ELR (cell line): ENCODE results near the gene KANSL2.
"Not testable (repeated sequence)": the region's sequence is repeated elsewhere in the genome, so short reads cannot be mapped to it uniquely, and the experiment has no call there.

Source experiments
- DNase-seq: peaks from one replicate; pipeline ENCODE4 v3.0.0-alpha.2; 2015; ENCODE audit warnings: low read depth

KANSL2 gene, protein sequence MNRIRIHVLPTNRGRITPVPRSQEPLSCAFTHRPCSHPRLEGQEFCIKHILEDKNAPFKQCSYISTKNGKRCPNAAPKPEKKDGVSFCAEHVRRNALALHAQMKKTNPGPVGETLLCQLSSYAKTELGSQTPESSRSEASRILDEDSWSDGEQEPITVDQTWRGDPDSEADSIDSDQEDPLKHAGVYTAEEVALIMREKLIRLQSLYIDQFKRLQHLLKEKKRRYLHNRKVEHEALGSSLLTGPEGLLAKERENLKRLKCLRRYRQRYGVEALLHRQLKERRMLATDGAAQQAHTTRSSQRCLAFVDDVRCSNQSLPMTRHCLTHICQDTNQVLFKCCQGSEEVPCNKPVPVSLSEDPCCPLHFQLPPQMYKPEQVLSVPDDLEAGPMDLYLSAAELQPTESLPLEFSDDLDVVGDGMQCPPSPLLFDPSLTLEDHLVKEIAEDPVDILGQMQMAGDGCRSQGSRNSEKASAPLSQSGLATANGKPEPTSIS

DNA sequence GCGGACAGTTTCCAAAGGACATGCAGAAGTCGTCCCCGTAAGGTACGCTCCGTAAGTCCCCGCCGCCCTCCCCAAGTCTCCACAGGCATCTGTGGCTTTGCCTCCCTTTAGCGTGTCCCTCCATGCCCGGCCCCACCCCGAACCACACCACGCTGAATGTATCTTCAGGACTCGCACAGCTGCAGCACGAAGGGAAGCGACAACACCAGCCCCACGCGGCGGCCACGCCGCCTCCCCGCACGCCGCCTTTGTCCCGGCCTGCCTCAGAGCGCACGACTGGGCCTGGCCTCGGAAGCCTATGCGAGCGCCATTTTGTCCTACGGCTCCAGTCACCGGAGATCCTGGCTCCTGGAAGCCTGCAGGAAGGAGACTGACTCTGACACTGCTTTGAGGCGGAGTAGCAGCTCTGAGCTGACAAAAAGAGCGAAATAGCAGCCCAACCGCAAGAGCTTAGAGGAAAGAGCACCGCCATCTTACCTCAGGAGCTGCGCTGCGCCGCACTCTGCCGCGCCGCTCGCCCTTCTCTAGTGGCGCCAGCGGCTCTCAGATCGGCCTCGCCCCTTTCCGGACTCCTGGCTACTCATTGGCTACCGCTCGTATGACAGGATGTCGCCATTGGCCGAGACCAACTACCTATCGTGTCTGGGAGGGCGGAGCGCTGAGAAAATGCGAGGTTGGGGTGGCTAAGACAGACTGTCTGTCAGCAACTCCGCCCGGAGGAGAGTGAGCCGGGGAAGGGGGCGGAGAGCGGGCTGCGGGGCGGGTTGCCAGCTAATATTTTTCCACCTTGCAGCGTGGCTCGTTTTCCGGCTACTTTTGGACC lies at the start of gene KANSL2:
Gene KANSL2, minus strand, starts transcription at position 529 of the 823 bp plus-strand sequence. CDS start 606 bp downstream, outside the sequence.
- DNase-seq, result peak; percentile 100

DNA sequence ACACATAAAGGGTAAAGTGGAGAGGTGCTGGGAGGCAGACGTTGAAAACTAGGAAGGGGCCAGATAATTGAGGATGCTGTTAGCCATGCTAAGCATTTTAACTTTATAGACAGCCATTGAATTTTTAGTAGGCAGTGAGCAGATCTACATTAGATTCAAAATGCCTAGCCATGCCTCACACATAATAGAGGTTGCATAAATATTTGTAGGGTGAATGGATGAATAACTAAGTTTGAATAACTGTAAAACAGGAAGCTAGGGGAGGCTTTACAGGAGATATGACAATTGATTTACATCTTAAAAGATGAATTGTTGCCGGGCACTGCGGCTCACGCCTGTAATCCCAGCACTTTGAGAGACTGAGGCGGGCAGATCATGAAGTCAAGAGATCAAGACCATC lies 46.8 kb upstream of the KANSL2 start:
- peak; percentile 31 for DNase-seq

DNA sequence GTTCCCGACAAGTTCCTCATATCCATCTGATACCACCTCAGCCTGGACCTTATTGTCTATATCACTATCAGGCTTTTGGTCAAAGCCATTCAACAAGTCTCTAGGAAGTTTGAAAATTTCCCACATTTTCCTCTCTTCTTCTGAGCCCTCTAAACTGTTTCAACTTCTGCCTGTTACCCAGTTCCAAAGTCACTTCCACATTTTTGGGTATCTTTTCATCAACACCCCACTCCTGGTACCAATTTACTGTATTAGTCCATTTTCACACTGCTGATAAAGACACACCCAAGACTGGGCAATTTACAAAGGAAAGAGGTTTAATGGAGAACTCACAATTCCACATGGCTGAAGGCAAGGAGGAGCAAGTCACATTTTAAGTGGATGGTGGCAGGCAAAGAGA lies 38.7 kb upstream of the KANSL2 start:
- DNase-seq, result not testable (repeated sequence)

DNA sequence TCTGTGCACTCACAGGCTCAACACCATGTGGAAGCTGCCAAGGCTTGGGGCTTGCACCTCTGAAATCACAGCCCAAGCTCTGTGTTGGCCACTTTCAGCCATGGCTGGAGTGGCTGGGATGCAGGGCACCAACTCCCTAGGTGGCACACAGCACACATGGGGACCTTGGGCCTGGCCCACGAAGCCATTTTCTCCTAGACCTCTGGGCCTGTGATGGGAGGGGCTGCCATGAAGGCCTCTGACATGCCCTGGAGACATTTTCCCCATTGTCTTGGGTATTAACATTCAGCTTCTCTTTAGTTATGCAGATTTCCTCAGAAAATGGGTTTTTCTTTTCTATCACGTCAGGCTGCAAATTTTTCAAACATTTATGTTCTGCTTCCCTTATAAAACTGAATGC lies 38.1 kb upstream of the KANSL2 start:
- not testable (repeated sequence) for DNase-seq

DNA sequence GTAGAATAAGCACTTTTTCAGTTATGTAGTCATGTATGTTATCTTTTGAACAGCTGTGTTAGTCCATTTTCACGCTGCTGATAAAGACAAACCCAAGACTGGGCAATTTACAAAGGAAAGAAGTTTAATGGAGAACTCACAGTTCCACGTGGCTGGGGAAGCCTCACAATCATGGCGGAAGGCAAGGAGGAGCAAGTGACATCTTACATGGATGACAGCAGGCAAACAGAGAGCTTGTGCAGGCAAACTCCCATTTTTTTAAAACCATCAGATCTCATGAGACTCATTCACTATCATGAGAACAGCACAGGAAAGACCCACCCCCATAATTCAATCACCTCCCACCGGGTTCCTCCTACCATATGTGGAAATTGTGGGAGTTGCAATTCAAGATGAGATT lies 37.0 kb upstream of the KANSL2 start:
- not testable (repeated sequence) for DNase-seq

DNA sequence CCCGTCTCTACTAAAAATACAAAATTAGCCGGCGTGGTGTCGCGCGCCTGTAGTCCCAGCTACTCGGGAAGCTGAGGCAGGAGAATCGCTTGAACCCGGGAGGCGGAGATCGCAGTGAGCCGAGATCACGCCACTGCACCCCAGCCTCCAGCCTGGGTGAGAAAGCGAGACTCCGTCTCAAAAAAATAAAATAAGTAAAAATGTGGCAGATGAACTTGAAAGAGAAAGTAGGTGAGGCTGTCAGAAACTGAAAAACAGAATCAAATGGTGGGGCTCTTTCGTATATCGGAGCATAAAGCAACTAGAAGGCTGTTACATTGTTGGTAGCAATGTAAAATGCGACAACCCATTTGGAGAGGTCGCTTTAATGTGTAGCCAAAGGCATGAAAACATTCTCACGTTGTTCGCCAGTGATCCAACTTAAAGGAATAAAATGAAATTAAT lies 35.2 kb upstream of the KANSL2 start:
- peak; percentile 13 for DNase-seq

DNA sequence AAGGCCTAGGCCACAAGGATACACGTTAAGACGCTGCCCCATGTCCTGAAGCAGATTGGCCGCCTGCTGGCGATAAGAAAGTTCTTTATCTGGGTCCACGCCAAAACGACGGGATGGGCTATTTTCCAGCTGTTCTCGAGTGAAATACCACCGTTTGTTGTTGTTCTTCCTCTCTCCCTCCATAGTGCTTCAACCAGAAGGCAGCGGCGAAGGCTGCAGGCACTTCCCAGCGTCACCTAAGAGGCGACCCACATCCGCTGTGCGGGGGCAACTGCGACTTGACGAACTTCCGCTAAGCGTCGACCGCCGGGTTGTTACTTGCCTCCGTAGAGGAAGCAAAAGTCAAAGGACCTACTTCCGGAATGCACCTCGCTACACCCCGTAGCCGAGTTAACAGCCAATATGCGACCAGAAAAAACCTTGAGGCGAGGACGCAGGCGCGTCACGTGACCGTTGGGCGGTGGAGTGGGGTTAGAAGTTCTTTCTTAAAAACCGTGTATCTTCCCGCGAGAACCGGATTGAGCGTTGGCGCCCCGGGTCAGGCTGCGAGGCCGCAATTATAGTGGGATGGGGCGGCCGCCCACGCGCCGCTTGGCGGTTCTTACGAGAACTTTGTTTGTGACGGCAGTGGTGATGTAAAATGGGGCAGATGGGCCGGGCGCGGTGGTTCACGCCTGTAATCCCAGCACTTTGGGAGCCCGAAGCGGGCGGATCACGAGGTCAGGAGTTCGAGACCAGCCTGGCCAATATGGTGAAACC lies 34.6 kb upstream of the KANSL2 start, which contains the start of gene CCNT1:
Gene CCNT1, minus strand, starts transcription at position 215 of the 759 bp plus-strand sequence. Its CDS starts 32 bp downstream, at position 183.
- peak; percentile 100 for DNase-seq

DNA sequence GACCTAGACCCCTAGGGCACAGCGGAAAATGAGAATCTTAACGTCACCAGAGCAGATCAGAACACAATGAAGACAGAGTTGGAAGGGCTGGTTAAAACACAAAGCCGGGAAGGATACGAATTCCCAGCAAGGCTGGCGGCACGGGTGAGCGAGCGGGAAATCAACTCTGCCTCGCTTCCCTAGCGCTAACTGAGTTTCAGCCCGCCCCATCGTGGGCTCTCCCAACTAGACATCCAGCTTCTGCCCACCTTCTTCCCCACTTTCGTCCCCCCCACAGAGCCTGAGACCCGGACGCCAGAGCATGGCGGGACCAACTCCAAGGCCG lies 34.1 kb upstream of the KANSL2 start:
- no peak for DNase-seq

DNA sequence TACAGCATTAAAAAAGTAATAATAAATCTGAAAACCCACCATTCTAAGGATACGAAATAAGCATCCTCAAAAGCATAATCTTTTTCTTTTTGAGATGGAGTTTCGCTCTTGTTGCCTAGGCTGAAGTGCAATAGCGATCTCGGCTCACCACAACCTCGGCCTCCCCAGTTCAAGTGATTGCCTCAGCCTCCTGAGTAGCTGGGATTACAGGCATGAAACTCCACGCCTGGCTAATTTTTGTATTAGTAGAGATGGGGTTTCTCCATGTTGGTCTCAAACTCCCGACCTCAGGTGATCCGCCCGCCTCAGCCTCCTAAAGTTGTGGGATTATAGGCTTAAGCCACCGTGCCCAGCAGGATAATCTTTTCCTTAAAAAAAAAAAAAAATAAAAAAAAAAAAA lies 30.2 kb upstream of the KANSL2 start:
- no peak for DNase-seq

DNA sequence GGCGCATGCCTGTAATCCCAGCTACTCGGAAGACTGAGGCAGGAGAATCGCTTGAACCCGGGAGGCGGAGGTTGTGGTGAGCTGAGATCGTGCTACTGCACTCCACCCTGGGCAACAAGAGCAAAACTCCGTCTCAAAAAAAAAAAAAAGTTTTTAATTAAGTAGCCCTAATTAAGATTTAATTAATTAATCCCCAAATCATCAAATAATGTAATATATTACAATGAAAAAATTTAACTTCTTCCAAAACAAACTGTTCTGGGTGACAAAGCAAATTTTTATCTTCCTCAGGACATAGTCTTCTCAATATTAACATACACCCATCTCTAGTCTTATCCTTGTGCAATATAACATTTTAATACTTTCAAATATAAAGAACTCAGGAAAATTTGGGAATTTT lies 16.8 kb upstream of the KANSL2 start:
- not testable (repeated sequence) for DNase-seq

DNA sequence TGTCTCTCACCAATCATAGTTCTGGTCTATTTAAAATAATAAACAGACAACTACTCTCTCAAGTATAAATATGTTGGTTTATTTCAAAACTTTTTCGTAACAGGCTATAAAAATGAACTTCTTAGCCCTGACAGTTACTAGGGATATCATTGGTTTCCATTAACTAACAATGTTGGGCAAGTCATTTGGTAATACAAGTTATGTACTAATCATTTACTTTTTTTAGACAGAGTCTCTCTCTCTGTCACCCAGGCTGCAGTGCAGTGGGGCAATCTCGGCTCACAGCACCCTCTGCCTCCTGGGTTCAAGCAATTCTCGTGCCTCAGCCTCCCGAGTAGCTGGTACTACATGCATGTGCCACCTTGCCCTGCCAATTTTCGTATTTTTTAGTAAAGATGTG lies 14.6 kb upstream of the KANSL2 start:
- DNase-seq, result no peak

DNA sequence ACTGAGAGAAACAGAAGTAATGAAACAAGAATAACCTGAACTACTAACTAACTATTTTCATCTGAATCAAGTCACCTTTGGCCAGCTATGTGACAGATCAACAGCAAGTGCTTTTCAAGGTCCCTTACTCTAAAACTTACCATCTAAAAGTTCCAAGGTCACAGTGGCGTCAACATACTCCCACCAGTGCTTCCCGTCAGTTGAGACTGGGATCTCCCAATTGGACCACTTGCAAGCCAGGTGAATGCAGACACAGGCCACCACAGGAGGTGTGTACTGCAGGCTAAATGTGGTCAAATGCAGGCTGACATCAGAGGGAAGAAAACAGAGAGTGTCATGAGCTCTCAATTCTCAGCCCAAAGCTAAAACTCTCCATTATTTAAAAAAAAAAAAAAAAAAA lies 13.8 kb upstream of the KANSL2 start:
- DNase-seq, result no peak

DNA sequence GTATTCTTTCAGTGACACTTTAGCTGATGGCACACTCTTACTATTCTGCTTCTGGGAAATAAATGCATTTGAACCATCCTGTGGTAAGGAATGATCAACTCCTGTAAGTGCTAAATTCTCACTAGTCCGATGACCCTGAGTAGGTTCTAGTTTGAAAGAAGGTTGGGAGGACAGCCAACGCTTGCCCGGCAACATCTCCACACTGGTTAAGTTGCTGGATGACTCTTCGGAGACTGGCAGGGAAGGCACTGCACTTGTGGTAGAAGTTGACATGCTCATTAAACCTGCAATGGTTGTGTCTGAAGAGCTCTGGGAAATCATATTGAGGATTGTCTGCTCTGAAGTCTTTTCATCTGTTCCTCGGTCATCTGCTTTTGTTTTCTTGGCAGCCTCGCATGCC lies 12.0 kb upstream of the KANSL2 start:
- no peak for DNase-seq

DNA sequence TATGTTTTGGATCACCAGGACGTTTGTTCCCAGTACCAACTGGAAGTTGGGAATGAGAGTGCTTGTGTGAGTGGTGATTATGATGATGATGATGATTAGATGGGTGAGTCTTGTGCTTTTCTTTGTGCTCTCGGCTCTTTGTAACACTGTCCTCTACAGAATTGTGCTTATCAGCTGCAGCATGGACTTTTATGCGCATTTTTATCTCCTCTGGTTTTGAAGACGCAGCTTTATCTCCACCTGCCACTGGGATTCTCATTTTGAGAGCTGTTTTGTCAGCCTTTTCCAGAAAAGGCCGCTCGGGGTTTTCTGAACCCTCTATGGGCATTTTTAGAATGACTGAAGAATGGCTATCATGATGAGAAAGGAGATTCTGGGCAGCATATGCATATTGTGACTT lies 11.5 kb upstream of the KANSL2 start:
- no peak for DNase-seq

DNA sequence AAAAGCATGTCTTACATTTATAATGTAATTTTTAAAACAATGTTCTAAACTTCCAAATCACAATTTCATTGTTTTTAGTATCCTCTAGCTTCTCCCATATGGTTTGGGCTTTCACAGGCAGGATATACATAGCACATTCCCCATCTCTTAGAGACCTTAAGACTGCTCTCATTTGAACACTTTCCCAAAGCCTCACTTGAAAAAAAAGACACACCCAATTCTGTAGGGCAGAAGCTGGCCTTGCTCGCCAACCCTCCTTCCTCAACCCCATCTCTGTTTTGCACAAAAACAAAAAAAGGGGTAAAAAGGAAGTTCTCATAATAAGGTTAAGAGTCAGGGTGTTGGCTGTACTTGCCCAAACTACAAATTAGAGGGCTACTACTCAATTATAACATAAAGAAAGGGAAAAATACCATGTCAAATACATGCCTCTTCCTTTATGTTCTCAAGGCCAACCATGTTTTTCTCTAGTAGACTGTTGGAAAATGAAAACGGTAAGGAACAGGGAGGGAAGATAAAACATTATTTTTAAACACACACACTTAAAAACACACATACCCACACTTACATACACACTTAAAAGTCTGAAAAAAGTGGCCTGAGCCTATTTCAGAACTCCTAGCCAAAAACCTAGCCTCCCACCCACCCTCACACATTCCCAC lies 9.9 kb upstream of the KANSL2 start:
- DNase-seq, result no peak

DNA sequence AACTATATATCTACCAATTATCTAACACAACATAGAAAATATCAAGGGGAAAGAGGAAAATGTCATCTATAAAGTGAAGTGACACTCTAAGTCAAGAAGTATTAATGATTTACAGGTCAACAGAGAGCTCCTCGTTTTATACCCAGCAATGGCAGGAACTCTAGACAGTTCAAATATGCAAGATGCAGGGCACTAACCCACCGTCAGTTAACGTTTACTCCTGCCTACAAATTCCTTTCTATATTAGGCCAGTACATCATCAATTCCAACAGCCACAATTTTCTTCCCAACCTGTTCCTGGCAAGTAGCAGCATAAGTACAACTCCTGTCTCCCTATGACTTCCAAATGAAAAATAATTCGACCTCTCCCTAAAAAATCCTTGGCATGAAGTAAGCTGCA lies 9.0 kb upstream of the KANSL2 start:
- DNase-seq, result no peak

DNA sequence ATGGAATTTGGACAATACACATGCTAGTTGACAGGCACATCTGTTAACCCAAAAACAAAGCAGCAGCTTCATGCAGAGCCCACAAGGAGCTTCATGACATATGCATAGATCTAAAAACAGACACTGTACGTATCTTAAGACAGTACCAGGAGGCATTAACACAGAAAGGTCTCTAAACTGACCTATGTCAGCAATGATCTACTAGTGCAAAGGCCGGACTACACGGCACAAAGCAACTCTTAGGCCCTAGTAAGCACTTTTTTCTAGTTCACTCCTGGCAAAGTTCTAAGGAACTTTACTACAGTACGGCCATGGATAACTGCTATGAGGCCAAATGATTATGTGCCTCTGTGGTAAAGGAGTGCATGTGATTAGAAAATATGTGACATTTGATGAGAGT lies 8.4 kb upstream of the KANSL2 start:
- DNase-seq, result no peak

DNA sequence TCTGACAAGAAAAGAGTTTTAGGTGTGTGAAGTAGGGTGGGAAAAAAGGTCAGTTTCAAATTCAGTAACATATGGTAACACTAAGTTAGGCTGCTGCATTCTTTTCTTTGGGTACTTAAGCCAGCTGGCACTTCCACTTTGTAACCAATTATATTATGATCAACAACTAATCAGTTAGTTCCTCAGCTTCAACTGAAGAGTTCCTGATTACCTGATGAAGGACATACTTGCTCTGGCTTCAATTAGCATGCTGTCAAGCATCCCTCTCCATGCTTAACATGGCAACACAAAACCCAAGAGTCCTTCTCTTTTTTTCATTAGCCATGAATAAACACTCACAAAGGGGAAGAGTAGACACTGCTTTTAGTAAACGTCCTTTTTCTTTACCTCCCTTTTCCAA lies 6.8 kb upstream of the KANSL2 start:
- DNase-seq, result no peak

DNA sequence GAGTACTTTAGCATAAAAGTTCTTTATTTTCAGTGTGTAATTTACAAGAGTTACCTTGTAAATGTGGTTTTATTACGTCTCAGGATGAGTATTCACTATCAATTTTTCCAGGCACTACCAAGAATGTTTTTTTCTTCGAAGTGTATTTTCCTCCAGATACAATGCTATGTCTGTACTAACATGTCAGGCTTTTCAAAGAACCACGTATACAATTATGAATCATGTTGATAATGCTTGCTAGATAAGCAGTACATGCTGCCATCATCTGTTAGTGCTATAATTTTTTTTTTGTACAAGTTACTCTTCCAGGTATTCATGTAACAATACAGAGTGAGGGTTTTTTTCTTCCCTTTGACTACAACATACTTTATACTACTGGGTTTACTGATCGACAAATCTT lies 5.6 kb upstream of the KANSL2 start:
- no peak for DNase-seq

DNA sequence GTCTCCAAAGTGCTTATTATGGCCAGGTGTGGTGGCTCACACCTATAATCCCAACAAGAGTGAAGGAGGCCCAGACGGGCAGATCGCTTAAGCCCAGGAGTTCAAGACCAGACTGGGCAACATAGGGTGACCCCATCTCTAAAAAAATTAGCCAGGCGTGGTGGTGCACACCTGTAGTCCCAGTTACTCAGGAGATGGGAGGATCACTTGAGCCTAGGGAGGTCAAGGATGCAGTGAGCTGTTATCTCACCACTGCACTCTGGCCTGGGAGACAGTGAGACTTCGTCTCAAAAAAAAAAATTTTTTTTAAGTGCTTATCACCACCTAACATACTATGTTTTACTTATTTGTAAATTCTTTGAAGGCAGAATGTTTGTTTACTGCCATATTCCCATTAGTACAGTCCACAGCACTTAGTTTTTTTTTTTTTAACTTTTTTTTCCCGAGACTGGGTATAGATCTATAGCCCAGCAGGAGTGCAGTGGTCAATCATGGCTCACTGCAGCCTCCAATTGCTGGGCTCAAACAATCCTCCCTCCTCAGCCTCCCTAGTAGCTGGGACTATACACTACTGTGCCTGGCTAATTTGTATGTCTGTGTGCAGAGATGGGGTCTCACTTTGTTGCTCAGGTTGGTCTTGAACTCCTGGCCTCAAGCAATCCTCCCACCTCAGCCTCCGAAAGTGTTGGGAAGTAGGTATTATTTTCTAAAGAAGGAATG lies 4.7 kb upstream of the KANSL2 start:
- no peak for DNase-seq

DNA sequence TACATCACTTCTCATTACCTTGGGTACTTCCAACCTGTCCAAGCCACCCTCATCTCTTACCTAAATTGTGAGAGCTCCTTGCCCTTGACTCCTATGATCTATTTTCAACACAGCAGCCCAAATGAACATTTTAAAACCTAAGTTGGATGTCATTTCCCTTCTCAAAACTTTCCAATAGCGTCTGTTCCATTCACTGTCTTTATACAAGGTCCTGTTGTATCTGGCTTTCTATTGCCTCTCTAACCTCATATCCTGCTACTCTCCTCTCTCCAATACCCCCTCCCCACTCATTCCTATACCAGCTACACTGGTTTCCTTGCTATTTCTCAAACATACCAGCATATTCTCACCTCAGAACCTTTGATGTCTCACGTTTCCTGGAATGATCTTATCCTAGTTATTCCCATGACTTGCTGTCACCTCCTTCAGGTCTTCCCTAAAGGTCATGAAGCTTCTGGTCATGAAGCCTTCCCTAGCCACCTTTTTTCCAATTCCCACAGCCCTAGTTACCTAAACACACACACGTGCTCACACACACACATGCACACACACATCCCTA lies 4.1 kb upstream of the KANSL2 start:
- no peak for DNase-seq
